Measurements from ENCODE around the gene CNNM3.

DNA sequence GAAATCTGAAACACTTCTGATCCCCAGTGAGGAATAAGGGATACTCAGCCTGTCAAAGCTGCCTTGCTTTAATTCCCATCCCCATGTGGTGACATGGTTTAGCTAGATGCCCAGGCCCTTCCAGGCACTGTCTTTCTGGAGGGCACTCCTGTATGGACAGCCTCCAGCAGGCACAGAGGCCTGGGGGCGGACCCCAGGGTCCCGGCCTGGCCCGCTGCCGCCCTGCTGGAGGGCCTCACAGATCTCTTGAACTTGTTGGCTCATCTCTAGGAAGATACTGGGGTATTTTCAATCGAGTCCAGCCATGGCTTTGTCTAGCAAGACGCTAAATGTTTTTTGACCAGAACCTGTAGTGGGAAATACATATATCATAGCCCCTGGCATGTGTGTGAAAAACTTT is 21.0 kb upstream of the CNNM3 start:
- TF ChIP-seq, protein P1, sequence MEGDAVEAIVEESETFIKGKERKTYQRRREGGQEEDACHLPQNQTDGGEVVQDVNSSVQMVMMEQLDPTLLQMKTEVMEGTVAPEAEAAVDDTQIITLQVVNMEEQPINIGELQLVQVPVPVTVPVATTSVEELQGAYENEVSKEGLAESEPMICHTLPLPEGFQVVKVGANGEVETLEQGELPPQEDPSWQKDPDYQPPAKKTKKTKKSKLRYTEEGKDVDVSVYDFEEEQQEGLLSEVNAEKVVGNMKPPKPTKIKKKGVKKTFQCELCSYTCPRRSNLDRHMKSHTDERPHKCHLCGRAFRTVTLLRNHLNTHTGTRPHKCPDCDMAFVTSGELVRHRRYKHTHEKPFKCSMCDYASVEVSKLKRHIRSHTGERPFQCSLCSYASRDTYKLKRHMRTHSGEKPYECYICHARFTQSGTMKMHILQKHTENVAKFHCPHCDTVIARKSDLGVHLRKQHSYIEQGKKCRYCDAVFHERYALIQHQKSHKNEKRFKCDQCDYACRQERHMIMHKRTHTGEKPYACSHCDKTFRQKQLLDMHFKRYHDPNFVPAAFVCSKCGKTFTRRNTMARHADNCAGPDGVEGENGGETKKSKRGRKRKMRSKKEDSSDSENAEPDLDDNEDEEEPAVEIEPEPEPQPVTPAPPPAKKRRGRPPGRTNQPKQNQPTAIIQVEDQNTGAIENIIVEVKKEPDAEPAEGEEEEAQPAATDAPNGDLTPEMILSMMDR (conservative IDR thresholded peaks at IDR 0.05; ENCODE audit: low read length) = no peak
- no peak for TF ChIP-seq EZH2phosphoT487 (IDR thresholded peaks at IDR 0.05; ENCODE audit: borderline replicate concordance, low read depth, low read length)
